Activated naive CD4-positive, alpha-beta T cell treated with anti-CD3 and anti-CD28 coated beads for 36 hours (primary cell): ENCODE data around the gene IDH3G. TPM values are rescaled to one million over a fixed set of nuclear protein-coding genes. Genes with fewer than 3 reads are reported as not detected.

Source experiments
- CTCF ChIA-PET: fragments of 350-600 bp; sonication (Branson Sonifier 250); formaldehyde crosslinking; loops from one replicate; lab custom pipeline; 2021; ENCODE audit warnings: antibody characterized with exemption; lab: Charles Lee
- DNase-seq: peaks from one replicate; pipeline ENCODE4 v3.0.0-alpha.2; 2020
- H3K27ac Mint-ChIP-seq: one replicate; pipeline ENCODE4 v1.8.0; 2021; ENCODE audit warnings: mild to moderate bottlenecking, mixed read lengths
- H3K27me3 Mint-ChIP-seq: one replicate; pipeline ENCODE4 v1.8.0; 2021; ENCODE audit warnings: low read depth, mixed read lengths
- H3K36me3 Mint-ChIP-seq: one replicate; pipeline ENCODE4 v1.8.0; 2021; ENCODE audit warnings: low read depth, mixed read lengths
- H3K4me1 Mint-ChIP-seq: one replicate; pipeline ENCODE4 v1.8.0; 2021; ENCODE audit warnings: low read depth, mixed read lengths
- H3K4me3 Mint-ChIP-seq: one replicate; pipeline ENCODE4 v1.8.0; 2021; ENCODE audit warnings: mild to moderate bottlenecking, moderate library complexity, mixed read lengths
- H3K9me3 Mint-ChIP-seq: one replicate; pipeline ENCODE4 v1.8.0; 2021; ENCODE audit warnings: mixed read lengths
- intact Hi-C: fragments of 100-400 bp; cut with micrococcal nuclease; formaldehyde crosslinking; loops from one replicate; pipeline ENCODE4 v1.15.1; 2023
- total RNA-seq, 2 experiments: library from RNA; stranded (reverse); gene quantifications; one replicate each; pipeline ENCODE4 v1.2.3, GENCODE V29; 2021

IDH3G gene
- total RNA-seq, 2 experiments from 2014 or later: 46.3 to 49.9 TPM

- Mint-ChIP-seq H3K27me3 (no peaks in the 10 kb centered on the region), H3K4me3 (peak overlapping the region; percentile 94), H3K4me1 (peaks cover 29% of the 10 kb centered on the region), H3K36me3 (peaks cover 12% of the 10 kb centered on the region), H3K9me3 (no peaks in the 10 kb centered on the region), H3K27ac (peak overlapping the region; percentile 87)
- DNase-seq: peak; percentile 25
- intact Hi-C loops: loop anchor here (1.0 to 2.0 kb wide), 7 partner anchors 24 to 325 kb away; partner anchors contain the start of genes ABCD1, BCAP31, CCNQ and HAUS7
- CTCF ChIA-PET: no interaction called here
Measured at GRCh38 chrX:153794897-153795816, 982 bp upstream of the IDH3G start.

GRCh38 chrX:153793291-153793690 is 884 bp downstream of the IDH3G start:
- DNase-seq: no peak
- peak overlapping the region; percentile 76 for H3K27ac Mint-ChIP-seq
- intact Hi-C loops: no loop called here

GRCh38 chrX:153792368-153792767 is 1.8 kb downstream of the IDH3G start:
- Mint-ChIP-seq H3K4me1 (peaks cover 29% of the 10 kb centered on the region), H3K4me3 (peak overlapping the region; percentile 94), H3K9me3 (no peaks in the 10 kb centered on the region), H3K36me3 (peaks cover 8% of the 10 kb centered on the region), H3K27ac (no peak overlapping the region), H3K27me3 (no peaks in the 10 kb centered on the region)
- DNase-seq: no peak
- intact Hi-C loops: no loop called here
- CTCF ChIA-PET: interaction anchor here (0.6 kb wide), 1 partner anchor 141 kb away, joined by 4 read pairs; no protein-coding TSS in a partner anchor

More at GRCh38 chrX:153793291-153793690, 884 bp downstream of the IDH3G start:
- Mint-ChIP-seq H3K4me1 (peaks cover 29% of the 10 kb centered on the region), H3K36me3 (peaks cover 9% of the 10 kb centered on the region), H3K4me3 (peak overlapping the region; percentile 94), H3K27me3 (no peaks in the 10 kb centered on the region), H3K9me3 (no peaks in the 10 kb centered on the region)
- CTCF ChIA-PET: no interaction called here

- Mint-ChIP-seq H3K27ac (no peak overlapping the region), H3K4me1 (peaks cover 21% of the 10 kb centered on the region), H3K27me3 (no peaks in the 10 kb centered on the region), H3K9me3 (no peaks in the 10 kb centered on the region), H3K36me3 (peaks cover 6% of the 10 kb centered on the region), H3K4me3 (no peak overlapping the region)
- CTCF ChIA-PET: no interaction called here
- intact Hi-C loops: no loop called here
- DNase-seq: no peak
Measured at GRCh38 chrX:153791104-153791852, 2.9 kb downstream of the IDH3G start.

- Mint-ChIP-seq H3K27me3 (no peaks in the 10 kb centered on the region), H3K27ac (no peak overlapping the region), H3K4me3 (no peak overlapping the region), H3K9me3 (no peaks in the 10 kb centered on the region), H3K36me3 (peaks cover 2% of the 10 kb centered on the region), H3K4me1 (peaks cover 13% of the 10 kb centered on the region)
- intact Hi-C loops: no loop called here
- CTCF ChIA-PET: no interaction called here
- DNase-seq: no peak
Measured at GRCh38 chrX:153789654-153790053, 4.5 kb downstream of the IDH3G start.

GRCh38 chrX:153786669-153787068 is 7.5 kb downstream of the IDH3G start:
- DNase-seq: no peak
- intact Hi-C loops: no loop called here
- CTCF ChIA-PET: no interaction called here
- H3K4me3 Mint-ChIP-seq: no peak overlapping the region
- no peaks in the 10 kb centered on the region for H3K9me3 Mint-ChIP-seq
- H3K27ac Mint-ChIP-seq: no peak overlapping the region
- H3K36me3 Mint-ChIP-seq: no peaks in the 10 kb centered on the region
- H3K4me1 Mint-ChIP-seq: peaks cover 2% of the 10 kb centered on the region
- H3K27me3 Mint-ChIP-seq: no peaks in the 10 kb centered on the region

GRCh38 chrX:153784325-153784967 is 9.7 kb downstream of the IDH3G start:
- intact Hi-C loops: no loop called here
- H3K36me3 Mint-ChIP-seq: no peaks in the 10 kb centered on the region
- H3K27ac Mint-ChIP-seq: no peak overlapping the region
- H3K27me3 Mint-ChIP-seq: peaks cover 5% of the 10 kb centered on the region
- H3K4me3 Mint-ChIP-seq: no peak overlapping the region
- peaks cover 8% of the 10 kb centered on the region for H3K4me1 Mint-ChIP-seq
- CTCF ChIA-PET: no interaction called here
- no peak for DNase-seq
- no peaks in the 10 kb centered on the region for H3K9me3 Mint-ChIP-seq

- Mint-ChIP-seq H3K4me3 (no peak overlapping the region), H3K9me3 (no peaks in the 10 kb centered on the region), H3K4me1 (peaks cover 8% of the 10 kb centered on the region), H3K27me3 (peaks cover 5% of the 10 kb centered on the region), H3K27ac (no peak overlapping the region), H3K36me3 (no peaks in the 10 kb centered on the region)
- CTCF ChIA-PET: no interaction called here
- intact Hi-C loops: no loop called here
- no peak for DNase-seq
Measured at GRCh38 chrX:153783378-153784013, 10.7 kb downstream of the IDH3G start.

- Mint-ChIP-seq H3K27me3 (peaks cover 5% of the 10 kb centered on the region), H3K36me3 (no peaks in the 10 kb centered on the region), H3K4me3 (no peak overlapping the region), H3K4me1 (peaks cover 8% of the 10 kb centered on the region), H3K27ac (no peak overlapping the region), H3K9me3 (no peaks in the 10 kb centered on the region)
- intact Hi-C loops: no loop called here
- CTCF ChIA-PET: no interaction called here
- no peak for DNase-seq
Measured at GRCh38 chrX:153782871-153783270, 11.3 kb downstream of the IDH3G start.

- no peak for DNase-seq
- Mint-ChIP-seq H3K4me3 (no peak overlapping the region), H3K36me3 (no peaks in the 10 kb centered on the region), H3K4me1 (peaks cover 8% of the 10 kb centered on the region), H3K27ac (no peak overlapping the region), H3K9me3 (no peaks in the 10 kb centered on the region), H3K27me3 (peaks cover 5% of the 10 kb centered on the region)
- CTCF ChIA-PET: no interaction called here
- intact Hi-C loops: no loop called here
Measured at GRCh38 chrX:153782313-153782712, 11.9 kb downstream of the IDH3G start.

GRCh38 chrX:153781428-153782047 is 12.6 kb downstream of the IDH3G start:
- Mint-ChIP-seq H3K36me3 (no peaks in the 10 kb centered on the region), H3K27me3 (peaks cover 5% of the 10 kb centered on the region), H3K4me3 (no peak overlapping the region), H3K4me1 (peaks cover 8% of the 10 kb centered on the region), H3K9me3 (no peaks in the 10 kb centered on the region), H3K27ac (no peak overlapping the region)
- CTCF ChIA-PET: interaction anchor here (0.6 kb wide), 1 partner anchor 172 kb away, joined by 3 read pairs; no protein-coding TSS in a partner anchor
- intact Hi-C loops: no loop called here
- no peak for DNase-seq
